CD4-positive, alpha-beta T cell treated with Interleukin-2 at 100 ng/mL for 4 hours (primary cell): Measurements from ENCODE around the gene OR5D18.
"Not testable (repeated sequence)": the region's sequence is repeated elsewhere in the genome, so short reads cannot be mapped to it uniquely, and the experiment has no call there.

ENCODE experiments used
- DNase-seq: peaks from one replicate; pipeline ENCODE4 v3.0.0-alpha.2; 2020; ENCODE audit warnings: low spot score

Gene OR5D18

DNA sequence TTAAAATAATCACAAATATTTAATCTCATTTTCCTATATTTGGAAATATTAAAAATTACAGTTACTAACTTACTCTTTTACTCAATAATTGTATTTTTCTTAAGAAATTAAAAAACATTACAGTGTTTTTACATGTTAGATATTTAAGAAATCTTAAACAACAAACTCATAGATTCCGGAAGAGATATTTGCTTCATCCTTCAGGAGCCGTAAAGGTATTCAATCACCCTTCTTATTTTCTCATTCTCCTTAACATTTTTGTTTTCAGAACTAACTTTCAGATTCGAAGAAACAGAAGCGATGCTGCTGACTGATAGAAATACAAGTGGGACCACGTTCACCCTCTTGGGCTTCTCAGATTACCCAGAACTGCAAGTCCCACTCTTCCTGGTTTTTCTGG lies at the start of gene OR5D18:
OR5D18 (plus strand) TSS at position 301 of the 400 bp plus-strand sequence; CDS start at position 301, 0 bp downstream.
- DNase-seq: no peak

GRCh38 chr11:55773138-55773537 lies 46.3 kb upstream of the OR5D18 start, which contains the start of gene OR5D13:
TSS of gene OR5D13 (plus strand) at chr11:55773438. CDS start at chr11:55773438, 0 bp downstream.
- no peak for DNase-seq

GRCh38 chr11:55791606-55792005 lies 27.8 kb upstream of the OR5D18 start:
- DNase-seq: no peak

DNA sequence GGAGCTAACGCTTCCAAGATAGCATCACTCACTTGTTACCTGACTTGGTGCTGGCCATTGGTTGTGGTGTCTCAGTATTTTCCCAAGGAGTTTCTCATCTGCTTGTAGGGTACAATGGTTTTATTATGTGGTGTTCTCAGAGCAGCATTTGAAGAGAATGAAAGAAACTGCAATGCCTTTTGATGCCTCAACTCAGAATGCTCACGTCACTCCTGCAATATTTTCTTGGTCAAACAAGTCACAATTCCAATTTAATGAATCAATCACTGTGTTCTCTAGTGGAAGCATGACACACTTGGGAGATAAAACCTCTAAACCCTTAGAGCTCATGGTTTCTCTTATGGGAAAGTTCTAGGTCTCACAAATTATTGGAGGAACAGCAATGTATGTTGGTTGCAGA lies 26.1 kb upstream of the OR5D18 start:
- DNase-seq: no peak

- no peak for DNase-seq
These were observed 24.2 kb upstream of the OR5D18 start, which contains the start of gene OR5D14 for GRCh38 chr11:55795256-55795655. TSS of gene OR5D14 (plus strand) at chr11:55795556. CDS start at chr11:55795556, 0 bp downstream.

- no peak for DNase-seq
These were observed 13.2 kb upstream of the OR5D18 start for GRCh38 chr11:55806248-55806647.

DNA sequence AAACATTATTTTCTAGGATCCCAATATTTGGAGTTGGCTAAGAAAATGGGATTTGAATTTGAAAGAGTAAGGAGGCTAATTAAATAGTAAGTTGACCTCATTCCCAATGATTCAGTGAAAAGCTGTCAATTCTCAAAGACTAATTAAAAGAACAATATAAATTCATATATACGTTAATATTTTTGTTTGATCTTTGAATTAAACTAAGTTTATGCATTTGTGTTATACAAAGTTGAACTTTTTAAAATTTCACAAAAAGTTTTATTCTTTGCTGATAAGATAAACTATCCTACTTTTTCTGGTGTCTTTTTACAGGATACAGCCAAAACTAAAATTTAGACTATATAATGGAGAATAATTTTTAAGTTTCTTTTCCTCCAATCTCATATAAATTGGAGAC lies 8.4 kb upstream of the OR5D18 start, which contains the start of gene OR5L1:
OR5L1 (plus strand) TSS at position 301 of the 400 bp plus-strand sequence. CDS start 100 bp downstream, outside the sequence.
- DNase-seq: no peak

- DNase-seq: no peak
These were observed 7.5 kb downstream of the OR5D18 start, which contains the start of gene OR5L2 for GRCh38 chr11:55826919-55827318. TSS of gene OR5L2 (plus strand) at chr11:55827219. CDS start at chr11:55827219, 0 bp downstream.

- DNase-seq: no peak
These were observed 19.0 kb downstream of the OR5D18 start, which contains the start of gene OR5D16 for GRCh38 chr11:55838452-55838851. TSS of gene OR5D16 (plus strand) at chr11:55838752. CDS start at chr11:55838752, 0 bp downstream.

GRCh38 chr11:55847453-55847852 lies 28.0 kb downstream of the OR5D18 start:
- no peak for DNase-seq

GRCh38 chr11:55849037-55849436 lies 29.6 kb downstream of the OR5D18 start:
- DNase-seq: no peak

DNA sequence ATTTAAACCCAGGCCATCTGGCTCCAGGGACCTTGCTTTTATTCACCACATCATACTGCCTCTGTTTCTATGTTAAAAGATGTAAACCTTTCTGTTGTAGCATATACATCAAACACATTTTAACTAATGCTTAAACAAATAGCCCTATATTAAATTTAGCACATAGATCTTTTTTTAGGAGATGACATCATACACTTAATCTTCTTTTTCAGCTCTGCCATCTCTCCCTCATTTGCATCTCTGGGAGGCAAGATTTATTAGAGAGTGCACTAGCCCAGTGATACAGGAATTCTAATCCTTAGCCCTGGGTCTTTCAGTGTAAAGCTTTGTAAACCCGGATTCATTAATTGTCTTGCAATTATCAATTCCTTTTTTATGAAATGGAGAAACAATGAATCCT lies 32.7 kb downstream of the OR5D18 start:
- DNase-seq: no peak

GRCh38 chr11:55854704-55855103 lies 35.3 kb downstream of the OR5D18 start:
- DNase-seq: no peak

DNA sequence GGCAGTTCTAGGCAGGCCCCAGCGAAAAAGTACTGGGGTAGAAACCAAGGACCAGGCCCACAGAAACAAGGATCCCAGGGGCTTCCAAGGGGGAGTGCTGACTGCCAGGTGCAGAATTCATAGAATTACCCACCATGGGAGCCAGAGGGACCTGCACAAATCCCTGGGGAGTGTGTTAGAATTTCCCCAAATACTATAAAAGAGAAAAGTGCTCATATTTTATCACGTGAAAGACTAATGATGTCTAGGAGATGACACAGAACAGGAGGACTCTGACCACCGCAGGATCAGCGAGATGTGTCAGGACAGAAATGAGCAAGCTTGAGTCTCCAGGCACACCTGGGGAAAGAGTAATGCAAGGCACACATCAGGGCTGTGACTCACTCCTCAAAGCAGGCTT lies 47.9 kb downstream of the OR5D18 start:
- not testable (repeated sequence) for DNase-seq
